Stimulated activated CD8-positive, alpha-beta memory T cell treated with anti-CD3 and anti-CD28 coated beads, Interleukin-4, amount 100 ng/mL, for 4 hours (primary cell): ENCODE measurements around the gene VIPR2.

Source experiments
- DNase-seq, 2 donors: peaks; one replicate each; pipeline ENCODE4 v3.0.0-alpha.2; 2020; ENCODE audit warnings: low read depth in 2 of 2, low spot score in 1 of 2

Gene VIPR2

GRCh38 chr7:159158125-159158887, 13.6 kb upstream of the VIPR2 start:
- DNase-seq, result no peak

GRCh38 chr7:159157714-159158113, 13.0 kb upstream of the VIPR2 start:
- no peak for DNase-seq

DNA sequence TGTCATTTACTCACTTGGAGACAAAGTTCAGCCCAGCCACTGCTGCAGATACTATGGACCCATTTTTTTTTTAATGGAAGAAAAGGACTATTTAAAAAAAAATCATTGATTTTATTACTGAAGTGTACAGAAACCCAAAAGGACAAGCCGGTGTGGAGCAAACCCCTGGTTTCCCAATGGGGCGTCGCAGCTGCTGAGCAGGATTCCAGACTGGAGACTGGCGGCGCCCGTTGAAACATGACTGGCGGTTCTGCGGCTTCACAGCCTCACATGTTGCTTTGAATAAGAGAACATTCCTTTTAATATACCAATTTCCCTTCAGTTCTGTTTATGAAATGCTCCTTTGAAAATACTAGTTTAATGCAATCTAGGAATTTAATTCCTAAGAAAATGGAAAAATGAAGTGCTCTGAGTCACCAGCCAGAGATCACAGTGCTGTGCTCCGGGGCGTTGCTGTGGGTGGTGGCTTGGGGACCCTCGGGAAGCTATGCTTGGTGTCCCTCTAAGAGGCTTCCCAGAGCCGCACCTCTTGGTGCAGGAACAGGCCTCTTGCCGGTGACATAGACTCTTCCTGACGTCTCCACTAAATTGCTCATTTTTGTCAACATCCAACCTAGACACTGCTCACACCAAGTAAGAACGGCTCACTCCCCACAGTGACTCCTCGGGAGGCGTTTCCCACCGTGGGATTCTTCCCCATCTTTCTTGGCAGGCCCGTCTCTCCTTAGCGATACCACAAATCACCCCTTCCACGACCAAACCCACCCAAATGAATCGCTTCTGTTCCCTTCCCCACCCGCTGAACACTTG, 12.0 kb upstream of the VIPR2 start:
- DNase-seq, result no peak

- no peak for DNase-seq
Observed at GRCh38 chr7:159155410-159155809, 10.7 kb upstream of the VIPR2 start.

DNA sequence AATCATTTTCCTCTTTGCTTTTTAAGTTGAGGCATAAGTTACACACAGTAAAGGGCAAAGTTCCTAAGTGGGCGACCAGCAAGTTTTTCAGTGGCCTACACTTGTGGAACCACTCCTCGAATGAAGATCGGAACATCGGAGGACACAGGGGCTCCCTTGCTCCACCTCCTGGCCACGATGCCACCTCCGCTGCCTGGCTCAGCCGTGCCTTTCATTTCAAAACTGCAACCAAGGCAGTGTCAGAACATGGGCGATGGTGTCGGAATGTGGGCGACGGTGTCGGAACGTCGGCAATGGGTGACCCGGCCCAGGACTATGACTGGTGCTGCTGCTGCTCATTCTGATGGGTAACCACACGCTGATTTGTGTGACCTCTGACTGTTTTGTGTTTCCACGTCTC, 9.6 kb upstream of the VIPR2 start:
- no peak for DNase-seq

GRCh38 chr7:159153511-159153910, 8.8 kb upstream of the VIPR2 start:
- no peak for DNase-seq

- DNase-seq, result no peak
Observed at GRCh38 chr7:159152816-159153215, 8.1 kb upstream of the VIPR2 start.

DNA sequence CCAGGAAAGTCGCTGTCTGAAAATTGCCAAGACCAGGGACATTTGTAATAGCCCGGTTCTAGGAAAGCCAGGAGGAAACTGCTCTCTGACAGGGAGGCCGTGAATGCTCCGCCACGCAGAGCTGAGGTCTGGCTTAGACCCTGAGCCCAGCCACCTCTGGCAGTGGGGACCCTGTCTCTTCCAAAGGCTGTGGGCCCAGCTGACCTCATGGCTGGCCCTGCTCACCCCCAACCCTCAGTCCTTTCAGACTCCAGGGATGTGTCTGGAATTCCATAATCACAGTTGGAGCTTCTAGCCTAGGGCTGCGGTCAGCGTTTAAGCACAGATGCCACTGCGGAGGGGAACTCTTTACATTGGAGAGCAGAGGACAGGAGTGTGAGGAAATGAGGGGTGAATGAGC, 6.6 kb upstream of the VIPR2 start:
- no peak for DNase-seq

GRCh38 chr7:159149488-159149887, 4.8 kb upstream of the VIPR2 start:
- no peak for DNase-seq

DNA sequence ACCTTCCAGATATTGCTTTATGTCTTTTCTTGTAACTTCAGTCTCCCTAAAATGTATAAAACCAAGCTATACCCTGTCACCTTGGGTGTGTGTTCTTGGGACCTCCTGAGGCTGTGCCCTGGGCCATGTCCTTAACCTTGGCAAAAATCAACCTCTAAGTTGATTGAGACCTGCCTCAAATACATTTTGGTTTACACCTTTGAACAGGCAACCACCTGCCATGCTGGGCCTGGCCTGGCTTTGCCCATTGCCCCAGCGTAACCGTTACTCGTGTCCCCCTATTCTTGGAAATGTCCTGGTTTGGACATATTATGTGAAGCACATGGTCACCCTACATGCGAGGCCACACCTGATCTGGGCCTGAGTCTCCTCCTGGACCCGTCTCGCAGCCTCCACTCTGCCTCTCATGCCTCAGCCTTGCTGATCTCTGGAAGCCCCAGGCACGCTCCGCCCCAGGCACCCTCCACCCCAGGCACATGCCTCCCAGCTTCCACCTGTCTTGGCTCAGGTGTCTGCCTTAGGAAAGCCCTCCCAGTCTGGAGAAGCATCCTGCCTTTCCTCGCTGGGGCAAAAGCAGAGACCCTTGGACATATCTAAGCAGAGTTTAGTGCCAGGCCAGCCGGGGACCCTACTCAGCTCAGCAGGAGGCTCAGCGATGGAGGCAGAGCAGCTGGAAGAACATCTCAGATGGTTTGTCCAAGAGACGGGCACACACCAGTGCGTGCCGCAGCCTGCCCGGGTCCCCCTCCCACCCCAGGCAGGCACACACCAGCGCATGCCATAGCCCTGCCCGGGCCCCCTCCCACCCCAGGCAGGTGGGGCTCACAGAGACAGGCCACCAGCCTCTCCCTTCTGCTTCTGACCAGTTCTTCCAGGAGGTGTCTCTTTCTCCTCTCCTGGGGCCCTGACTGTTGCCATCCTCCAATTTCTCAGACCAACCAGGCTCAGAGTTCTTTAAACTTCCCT, 4.0 kb upstream of the VIPR2 start:
- DNase-seq, result no peak

GRCh38 chr7:159147687-159148086, 3.0 kb upstream of the VIPR2 start:
- DNase-seq, result no peak

GRCh38 chr7:159147246-159147645, 2.6 kb upstream of the VIPR2 start:
- no peak for DNase-seq

DNA sequence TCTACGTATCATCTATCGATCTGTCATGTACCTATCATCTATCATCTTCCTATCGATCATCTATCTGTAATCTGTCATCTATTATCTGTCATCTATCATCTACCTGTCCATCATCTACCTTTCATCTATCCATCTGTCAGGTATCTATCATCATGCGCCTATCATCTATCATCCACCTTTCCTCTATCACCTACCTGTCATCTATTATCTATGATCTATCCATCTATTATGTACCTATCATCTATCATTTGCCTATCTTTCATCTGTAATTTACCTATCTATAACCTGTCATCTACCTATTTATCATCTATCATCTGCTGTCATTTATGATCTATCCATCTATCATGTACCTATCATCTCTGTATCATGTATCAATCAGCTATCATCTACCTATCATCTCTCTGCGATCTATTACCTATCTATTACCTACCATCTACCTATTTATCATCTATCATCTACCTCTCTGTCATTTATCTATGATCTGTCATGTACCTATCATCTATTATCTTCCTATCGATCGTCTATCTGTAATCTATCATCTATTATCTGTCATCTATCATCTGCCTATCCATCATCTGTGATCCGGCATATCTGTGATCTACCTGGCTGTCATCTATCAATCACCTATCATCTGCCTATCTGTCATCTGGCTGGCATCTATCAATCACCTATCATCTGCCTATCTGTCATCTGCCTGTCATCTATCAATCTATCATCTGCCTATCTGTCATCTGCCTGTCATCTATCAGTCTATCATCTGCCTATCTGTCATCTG, 1.6 kb upstream of the VIPR2 start:
- DNase-seq, result no peak

- no peak for DNase-seq
Observed at GRCh38 chr7:159145490-159145855, 806 bp upstream of the VIPR2 start.

GRCh38 chr7:159143780-159144757, 598 bp downstream of the VIPR2 start:
- DNase-seq, result no peak

DNA sequence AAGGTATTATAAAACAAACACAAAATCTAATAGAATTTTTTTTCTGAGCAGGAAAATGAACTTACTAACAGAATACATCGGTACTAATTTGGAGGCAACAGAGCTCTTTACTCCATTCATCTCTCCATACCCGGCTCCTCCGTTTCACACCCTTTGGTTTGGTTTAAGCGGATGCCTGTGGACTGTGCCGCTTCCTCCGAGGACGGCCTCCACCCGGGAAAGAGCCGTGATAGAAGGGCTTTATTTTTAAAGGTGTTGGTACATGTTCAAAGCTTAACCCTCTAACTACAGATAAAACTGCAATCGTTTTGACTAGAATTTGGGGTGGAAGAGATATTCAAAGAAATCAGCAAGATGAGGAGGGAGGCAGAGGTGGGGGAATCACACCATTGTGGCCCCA, 1.9 kb downstream of the VIPR2 start:
- no peak for DNase-seq

- no peak for DNase-seq
Observed at GRCh38 chr7:159142199-159142598, 2.5 kb downstream of the VIPR2 start.

- DNase-seq, result no peak
Observed at GRCh38 chr7:159141660-159142059, 3.0 kb downstream of the VIPR2 start.

- no peak for DNase-seq
Observed at GRCh38 chr7:159141167-159141566, 3.5 kb downstream of the VIPR2 start.
